Right renal pelvis (tissue), 4 donors: ENCODE data around the gene AGPAT2. TPM values are rescaled to one million over a fixed set of nuclear protein-coding genes. Genes with fewer than 3 reads are reported as not detected.
A peak's percentile ranks its signal among the peaks of the same experiment; 100 is the strongest.
"Not testable (repeated sequence)": the region's sequence is repeated elsewhere in the genome, so short reads cannot be mapped to it uniquely, and the experiment has no call there.

Source experiments
- DNase-seq, 4 donors: peaks; one replicate each; pipeline ENCODE4 v3.0.0-alpha.2; 2013; ENCODE audit warnings: low read depth in 4 of 4, low spot score in 3 of 4, missing footprints in 1 of 4
- polyA plus RNA-seq, 4 donors: library from polyadenylated mRNA; unstranded; fragments of 120-200 nt; gene quantifications; one replicate each; pipeline ENCODE4 v1.2.1, GENCODE V29; 2013; ENCODE audit not compliant: insufficient read length in 4 of 4

AGPAT2 gene
- polyA plus RNA-seq, 4 donors: 42.2 to 61.6 (median 43.2) TPM

DNA sequence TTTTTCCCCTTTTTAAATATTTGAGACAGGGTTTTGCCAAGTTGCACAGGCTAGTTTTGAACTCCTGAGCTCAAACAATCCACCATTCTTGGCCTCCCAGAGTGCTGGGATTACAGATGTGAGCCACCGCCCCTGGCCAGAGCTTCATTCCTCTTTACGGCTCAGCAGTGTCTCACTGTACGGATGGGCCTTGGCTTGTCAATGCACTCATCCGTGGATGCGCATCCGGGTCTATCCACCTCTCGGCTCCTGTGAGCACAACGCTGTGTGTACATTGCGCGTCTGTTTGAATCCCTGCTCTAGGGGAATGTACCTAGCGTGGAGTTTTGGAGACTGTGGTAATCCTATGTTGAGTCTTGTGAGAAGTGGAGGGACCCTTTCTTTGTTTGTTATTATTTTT is 35.4 kb downstream of the AGPAT2 start:
- DNase-seq: no peak

DNA sequence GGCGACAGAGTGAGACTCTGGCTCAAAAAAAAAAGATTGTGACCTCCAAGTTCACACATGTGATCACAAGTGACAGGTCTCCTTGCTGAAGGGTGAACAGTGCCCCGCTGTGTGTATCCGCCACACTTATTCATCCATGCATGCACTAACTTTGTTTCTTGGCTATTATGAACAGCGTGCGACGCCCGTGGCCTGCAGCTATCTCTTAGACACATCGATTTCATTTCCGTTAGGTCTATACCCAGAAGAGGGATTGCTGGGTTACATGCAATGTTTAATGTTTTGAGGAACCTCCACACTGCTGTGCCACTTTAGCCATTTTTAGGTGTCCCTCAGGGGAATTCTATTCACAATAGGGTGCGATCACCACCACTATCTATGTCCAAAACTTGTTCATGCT is 36.6 kb downstream of the AGPAT2 start:
- DNase-seq: no peak

DNA sequence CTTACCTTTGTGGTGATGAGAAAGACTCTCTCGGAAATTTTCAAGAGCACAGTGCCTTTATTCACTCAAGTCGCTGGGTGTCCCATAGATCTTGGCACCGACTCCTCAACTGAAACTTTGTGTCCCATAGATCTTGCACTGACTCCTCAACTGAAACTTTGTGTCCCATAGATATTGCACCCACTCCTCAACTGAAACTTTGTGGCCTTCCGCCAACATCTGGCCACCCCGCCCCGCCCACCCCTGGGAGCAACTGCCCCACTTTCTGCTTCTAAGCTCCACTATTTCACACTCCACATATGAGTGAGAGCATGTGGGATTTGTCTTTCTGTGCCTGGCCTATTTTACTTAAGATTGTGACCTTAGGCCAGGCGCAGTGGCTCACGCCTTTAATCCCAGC is 37.2 kb downstream of the AGPAT2 start:
- no peak for DNase-seq

DNA sequence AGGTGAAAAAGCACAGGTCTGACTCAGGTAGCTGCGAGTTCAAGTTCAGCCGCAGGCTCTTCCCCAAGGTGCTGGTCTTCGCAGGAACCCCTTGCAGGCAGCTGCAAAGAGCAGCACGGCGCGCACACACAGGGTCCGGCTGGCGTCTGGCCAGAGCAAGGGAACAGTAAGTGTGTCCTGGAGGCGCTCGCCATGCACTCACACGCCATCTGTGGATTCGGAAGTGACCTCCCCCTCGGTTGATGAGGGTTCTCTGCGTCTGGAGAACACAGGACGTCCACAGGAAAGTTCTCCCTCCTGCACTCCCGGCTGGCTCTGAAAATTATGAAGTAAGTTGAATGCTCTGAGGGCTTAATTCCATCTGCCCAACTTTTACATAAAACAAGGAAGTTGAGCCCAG is 38.5 kb downstream of the AGPAT2 start:
- DNase-seq: no peak

DNA sequence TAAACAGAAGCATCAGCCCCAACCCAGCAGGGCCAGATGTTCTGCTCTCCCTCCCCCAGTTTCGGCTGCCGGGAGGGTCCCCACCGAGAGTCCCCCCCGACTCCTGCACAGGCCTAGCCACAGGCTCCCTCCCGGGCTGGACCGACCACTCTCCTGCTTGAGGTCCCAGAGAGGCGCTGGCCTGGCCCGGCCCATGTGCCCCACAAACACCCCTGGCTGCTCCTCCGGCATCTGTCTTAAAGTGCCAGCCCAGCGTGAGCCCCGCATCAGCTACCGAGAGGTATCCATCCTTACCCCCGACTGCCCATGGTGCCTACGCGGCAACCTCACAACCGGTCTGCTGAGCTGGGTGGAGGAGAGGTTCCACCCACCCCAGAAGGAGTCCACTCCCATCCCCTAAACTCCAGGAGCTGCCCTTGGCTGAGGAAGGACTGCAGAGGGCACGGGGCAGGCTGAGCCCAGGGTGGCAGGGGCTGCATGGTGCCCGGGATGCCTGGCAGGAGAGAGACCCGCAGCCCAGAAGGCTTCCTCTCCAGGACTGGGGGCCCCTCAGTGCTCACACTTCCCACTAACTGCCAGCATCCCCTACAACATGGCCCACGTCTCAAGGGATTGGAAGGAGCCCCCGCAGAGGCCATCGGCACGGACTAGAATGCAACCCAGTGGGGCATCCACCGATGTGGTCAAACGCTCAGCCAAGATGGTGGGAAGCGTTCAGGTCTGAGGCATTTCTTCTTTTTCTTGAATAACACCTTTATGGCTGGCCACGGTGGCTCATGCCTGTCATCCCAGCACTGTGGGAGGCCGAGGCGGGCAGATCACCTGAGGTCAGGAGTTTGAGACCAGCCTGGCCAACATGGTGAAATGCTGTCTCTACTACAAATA is 40.2 kb downstream of the AGPAT2 start:
- no peak for DNase-seq

DNA sequence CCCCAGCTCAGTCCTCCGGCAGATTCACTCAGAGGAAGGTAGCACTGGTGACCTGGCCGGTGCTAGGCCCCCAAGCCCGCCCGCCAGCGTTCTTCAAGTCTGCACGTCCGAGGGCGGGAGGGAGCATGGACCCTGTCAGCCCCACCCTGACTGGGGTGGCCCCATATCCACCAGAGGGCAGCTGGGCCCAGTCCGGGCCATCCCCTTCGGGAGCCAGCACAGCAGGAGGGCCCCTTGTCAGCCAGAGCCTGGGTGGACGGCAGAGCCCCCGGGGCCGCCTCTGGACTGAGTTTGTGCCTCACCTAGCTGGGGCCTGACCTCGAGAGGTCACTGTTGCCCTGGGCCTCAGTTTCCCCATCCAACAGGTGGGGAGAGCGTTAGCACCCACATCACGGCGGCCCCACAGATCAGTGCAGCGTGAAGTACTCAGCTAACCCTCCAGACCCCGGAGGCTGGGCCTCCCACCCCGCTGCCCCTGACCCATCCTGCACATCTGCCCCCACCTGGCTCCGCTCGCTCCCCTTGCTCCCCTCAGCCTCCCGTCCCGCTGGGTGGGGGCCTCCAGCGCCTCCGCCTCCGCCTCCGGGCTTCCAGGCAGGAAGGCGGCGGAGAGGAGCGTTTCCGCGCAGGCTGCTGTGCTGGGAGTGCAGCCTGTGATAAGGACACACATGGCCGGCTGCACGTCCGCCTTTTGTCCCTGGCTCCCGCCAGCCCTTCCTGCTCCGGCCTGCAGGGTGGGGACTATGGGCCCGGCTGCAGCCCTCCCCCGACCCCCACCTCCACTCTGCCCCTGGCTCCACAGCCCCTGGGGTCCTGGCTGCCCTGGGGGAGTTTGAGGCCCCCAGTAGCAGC is 41.1 kb downstream of the AGPAT2 start:
- DNase-seq: peak in 1 of 4 donors; percentile 72

DNA sequence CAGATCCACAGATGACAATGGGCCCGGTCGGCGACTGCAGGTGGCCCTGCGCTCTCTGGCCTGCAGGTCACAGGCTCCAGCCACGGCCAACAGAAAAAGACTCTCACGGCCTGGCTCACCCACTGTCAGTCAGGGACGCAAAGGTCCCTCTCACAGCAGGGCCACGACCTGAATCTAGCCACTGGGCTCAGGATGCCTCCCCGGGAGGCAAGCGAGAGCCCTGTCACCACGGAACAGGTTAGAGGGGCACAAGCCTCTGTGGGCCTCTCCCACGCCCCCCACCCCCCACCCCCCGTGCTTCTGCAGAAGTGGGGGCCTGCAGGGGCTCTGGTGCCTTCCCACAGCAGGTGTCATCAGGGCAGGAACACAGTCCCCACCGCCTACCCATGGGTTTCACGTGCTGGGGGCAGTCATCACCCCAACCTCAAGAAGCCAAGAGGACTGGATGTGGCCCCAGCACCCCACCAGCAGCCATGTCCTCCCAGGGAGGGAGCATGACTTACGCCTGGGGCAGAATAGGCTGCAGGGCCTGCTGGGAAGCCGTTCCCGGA is 41.8 kb downstream of the AGPAT2 start:
- no peak for DNase-seq

DNA sequence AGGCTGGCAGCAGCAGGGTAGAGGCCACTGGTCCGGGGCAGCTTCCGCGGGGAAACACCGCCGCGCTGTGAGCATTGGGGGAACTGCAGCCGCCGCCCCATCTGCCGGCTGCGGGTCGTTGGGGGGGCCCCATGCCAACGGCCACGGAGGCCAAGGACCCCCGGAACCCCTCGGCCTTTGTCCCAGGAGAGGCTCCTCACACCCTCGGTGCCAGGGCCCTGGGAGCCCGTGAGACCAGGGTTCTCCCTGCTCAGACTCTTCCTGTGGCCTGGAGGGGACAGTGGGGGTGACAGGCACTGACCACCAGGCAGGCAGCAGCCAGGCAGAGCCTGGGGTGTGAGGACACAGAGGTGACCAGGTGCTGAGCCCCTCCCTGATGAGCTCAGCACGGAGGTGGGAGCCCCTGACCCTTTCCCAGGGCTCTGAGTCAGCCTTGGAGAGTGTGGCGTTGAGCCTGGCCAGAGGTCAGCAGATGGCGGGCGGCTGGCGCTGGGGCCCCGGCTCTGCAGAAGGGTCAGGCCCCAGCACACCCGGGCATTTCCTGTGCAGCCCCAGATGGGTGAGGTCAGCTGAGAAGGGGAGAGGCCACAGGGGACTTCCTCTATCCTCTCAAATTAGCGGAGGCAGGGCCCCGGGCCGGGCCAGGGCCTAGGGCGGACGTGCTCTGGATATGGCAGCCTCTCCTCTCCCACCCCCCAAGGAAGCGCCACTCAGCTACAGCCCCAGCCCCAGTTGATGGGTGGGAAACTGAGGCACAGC is 42.5 kb downstream of the AGPAT2 start:
- no peak for DNase-seq

DNA sequence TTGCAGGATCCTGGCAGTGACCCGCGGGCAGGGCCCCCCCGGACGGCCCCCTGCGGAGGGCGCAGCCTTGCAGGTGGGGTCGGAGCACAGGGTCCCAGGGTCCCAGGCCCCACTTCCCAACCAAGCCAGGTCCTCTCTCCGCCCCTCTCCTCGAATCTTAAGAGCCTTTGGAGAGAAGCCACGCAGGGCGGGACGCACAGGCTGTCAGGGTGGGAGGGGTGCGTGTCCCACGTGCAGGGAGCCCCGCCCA is 43.0 kb downstream of the AGPAT2 start:
- DNase-seq: no peak

DNA sequence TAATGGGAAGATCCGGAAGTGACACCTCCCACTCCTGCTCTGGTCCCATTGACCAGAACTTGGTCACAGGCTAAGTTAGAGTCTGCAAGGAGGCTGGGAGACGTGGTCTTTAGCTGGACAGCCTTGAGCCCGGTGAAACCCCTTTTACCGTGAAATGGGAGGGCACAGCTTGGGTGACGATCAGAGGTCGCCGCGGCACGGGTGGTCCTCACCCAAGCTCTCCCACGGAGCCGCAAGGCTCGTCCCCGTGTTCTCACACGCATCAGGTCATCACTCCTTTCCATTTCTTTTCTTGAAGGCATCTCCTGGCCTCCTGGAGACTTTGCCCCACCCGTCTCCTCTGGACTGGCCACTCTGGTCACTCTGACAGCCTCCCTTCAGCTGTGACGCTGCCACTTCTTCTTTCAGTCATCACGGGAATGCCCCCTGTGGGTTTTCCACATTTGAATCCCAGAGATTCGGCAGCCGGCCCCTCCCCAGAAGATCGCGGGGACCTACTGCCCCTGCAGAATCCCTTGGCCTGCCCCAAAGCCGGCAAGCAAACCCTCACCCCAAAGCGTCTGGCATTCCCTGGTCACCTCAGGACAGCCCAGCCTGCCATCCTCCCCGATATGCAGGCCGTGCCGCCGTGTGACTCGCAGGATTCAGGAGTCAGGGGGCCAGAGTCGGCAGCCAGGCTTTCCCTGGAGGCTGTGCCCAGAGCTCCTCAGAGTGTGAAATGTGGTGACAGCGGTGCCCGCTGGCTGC is 43.5 kb downstream of the AGPAT2 start:
- DNase-seq: no peak

DNA sequence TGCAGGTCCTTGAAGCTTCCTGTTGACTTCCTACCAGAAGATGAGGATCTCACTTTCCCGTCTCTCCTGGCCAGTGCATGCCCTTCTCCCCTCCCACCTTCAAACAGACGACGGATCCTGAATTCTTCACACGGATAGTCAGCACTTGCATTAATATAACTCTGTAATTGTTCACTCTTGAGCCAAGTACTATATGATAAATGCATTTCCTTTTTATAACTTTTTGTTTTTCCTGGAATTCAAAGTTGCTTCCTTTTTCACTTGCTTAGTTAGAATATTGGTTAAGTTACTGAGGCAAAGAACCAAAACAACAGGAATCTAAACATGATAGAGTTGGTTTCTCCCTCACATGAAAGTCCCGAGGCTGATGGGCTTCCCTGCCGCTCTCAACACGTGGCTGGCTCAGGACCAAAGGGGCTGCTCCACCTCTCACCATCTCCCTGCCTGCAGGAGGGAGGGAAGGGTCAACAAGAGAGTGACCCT is 44.8 kb downstream of the AGPAT2 start:
- DNase-seq: no peak

DNA sequence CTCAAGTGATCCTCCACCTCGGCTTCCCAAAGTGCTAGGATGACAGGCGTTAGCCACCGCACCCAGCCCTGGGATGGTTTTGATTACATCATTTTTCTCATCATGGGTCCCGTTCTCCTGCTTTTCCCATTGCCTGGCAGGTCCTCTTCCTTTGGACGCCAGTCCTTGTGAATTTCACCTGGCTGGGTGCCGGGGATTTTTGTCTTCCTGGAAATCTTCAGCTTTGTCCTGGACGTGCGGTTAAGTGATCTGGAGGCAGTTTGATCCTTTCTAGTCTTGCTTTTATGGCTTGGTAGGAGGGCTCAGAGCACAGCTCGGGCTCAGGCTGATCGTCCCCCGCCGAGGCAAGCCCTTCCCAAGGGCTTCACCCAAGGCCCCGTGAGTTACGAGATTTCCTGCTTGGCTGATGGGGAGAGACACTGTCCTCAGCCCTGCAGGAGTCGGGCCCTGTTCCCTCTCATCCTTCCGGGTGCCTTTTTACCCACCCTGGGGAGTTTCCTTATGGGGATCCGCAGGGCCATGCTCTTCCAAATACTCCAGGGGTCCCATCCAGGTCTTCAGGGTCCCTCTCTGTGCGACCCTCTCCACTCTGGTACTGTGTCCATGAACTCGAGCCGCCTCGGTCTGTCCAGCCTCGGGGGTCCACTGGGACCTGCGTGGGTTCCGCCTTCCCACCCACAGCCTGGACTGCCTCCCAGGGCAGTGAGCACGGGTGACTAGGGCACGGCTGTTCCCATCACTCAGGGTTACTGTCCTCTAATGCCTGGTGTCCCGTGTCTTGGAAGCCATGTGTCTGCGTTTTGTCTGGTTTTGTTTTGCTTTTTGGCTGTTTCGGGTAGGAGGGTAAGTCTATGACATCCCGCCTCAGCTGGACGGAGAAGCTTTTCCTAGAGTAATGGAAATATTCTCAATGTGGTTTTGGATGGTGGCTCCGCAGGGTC is 46.8 kb downstream of the AGPAT2 start:
- no peak for DNase-seq

DNA sequence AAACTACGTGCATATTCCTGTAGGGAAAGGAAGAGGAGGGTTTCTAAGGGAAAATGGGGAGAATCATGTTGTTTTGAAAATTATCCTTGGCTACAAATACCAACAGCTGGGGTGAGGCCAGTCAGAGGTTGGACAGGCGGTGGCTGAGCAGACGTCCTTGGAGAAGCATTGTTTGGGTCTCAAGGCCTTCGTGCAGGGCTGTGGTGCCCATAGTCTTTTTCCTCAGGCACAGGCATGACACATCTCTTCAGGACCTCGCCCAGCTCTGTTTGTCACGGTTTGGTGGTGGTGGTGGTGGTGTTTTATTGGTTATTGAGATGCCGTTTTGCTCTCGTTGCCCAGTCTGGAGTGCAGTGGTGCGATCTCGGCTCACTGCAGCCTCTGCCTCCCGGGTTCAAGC is 52.4 kb downstream of the AGPAT2 start:
- DNase-seq: no peak

DNA sequence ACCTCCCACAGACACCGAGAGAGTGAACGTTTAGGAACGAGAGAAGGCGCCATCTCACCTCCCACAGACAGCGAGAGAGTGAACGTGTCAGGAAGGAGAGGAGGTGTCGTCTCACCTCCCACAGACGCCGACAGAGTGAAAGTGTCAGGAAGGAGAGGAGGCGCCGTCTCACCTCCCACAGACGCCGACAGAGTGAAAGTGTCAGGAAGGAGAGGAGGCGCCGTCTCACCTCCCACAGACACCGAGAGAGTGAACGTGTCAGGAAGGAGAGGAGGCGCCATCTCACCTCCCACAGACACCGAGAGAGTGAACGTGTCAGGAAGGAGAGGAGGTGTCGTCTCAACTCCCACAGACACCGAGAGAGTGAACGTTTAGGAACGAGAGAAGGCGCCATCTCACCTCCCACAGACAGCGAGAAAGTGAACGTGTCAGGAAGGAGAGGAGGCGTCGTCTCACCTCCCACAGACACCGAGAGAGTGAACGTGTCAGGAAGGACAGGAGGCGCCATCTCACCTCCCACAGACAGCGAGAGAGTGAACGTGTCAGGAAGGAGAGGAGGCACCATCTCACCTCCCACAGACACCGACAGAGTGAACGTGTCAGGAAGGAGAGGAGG is 54.7 kb downstream of the AGPAT2 start:
- not testable (repeated sequence) for DNase-seq

DNA sequence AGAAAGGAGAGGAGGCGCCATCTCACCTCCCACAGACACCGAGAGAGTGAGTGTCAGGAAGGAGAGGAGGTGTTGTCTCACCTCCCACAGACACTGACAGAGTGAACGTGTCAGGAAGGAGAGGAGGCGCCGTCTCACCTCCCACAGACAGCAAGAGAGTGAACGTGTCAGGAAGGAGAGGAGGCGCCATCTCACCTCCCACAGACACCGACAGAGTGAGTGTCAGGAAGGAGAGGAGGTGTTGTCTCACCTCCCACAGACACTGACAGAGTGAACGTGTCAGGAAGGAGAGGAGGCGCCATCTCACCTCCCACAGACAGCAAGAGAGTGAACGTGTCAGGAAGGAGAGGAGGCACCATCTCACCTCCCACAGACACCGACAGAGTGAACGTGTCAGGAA is 55.2 kb downstream of the AGPAT2 start:
- DNase-seq: not testable (repeated sequence)

DNA sequence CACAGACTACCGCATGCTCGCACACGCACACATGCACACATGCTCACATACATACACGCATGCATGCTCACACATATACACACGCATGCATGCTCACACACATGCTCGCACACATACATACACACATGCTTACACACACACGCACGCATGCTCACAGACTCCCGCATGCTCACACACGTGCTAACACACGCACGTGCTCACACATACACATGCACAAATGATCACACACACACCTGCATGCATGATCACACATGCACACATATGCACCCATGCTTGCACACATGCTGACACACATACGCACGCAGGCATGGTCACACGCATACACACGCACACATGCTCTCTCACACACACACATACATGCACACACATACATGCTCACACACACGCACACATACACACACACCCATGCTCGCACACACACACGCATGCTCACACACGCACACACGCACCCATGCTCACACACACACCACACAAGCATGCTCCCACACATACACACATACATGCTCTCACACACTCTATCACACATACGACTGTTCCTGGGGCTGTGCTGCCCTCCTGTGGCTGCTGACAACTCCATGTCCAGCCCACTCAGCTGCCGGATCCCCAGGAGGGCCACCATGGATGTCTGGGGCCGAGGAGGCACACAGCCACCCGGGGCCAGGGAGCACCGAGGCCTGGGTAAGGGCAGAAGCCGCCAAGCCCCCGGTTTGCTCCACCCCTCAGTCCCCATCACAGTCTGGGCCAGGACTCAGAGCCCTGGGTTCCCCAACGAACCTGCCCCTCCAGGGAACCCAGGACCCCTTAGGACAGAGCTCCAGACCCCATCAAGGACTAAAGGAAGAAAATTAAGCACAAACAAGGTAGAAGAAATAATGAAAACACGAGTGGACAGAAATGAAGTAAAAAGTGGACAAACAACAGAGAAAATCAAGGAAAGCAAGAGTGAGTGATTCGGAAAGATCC is 55.9 kb downstream of the AGPAT2 start:
- peak in 2 of 4 donors; percentile 71 to 74 for DNase-seq

DNA sequence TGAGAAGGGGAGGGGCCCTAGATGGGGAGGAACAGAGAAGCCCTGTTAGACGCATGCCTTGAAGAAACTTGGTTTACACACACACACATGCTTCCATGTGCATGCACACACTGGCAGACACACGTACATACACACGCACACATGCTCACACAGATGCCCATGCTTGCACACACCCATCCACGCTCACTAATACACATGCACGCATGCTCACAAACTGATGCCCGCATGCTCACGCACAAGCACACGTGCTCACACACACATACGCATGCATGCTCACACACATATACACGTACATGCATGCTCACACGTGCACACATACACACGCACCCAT is 56.6 kb downstream of the AGPAT2 start:
- no peak for DNase-seq
